ENCODE measurements around the gene MMP1. TPM values are rescaled to one million over a fixed set of nuclear protein-coding genes. Genes with fewer than 3 reads are reported as not detected.

Gene MMP1
- total and polyA plus RNA-seq, 12 donors, result 0.26 to 2.8 (median 0.32) TPM; not detected in 7

GRCh38 chr11:102776454-102776853 is 21.5 kb downstream of the MMP1 start:
- Histone ChIP-seq H3K4me3 (no peak overlapping the region), H3K36me3 (no peaks in the 10 kb centered on the region), H3K27me3 (peaks cover 0 to 16% (median 0%) of the 10 kb centered on the region in 7 donors), H3K4me1 (no peaks in the 10 kb centered on the region), H3K27ac (no peak overlapping the region), H3K9me3 (no peaks in the 10 kb centered on the region)
- no peak for TF ChIP-seq CTCF (IDR thresholded peaks at IDR 0.05)
- no peak for DNase-seq
- intact Hi-C loops (cut with DNase I), result no loop called here
- ATAC-seq, result no peak
- WGBS, 2 donors, result 88% methylated on average over 5 of the region's 5 CpGs

DNA sequence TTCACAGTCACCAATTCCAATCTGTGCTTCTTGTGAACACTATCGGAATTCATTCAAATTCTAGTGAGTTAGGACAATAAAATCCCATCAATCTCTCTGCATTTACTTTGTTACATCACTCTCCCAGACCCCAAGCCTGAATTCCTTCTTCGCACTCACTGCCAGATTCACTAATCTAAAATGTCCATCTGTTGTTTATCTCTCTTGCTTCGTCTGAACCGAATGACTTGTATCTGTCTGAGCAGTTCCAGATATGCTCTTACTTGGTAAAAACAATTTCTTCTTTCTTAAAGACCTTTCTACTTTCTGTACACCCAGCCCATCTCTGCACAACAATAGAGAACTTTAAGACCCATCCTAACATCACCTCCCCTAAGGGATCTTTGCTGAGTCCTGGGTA is 24.6 kb downstream of the MMP1 start:
- no peak for TF ChIP-seq CTCF (IDR thresholded peaks at IDR 0.05)
- 53 to 67% methylated on average over 4 of the region's 4 CpGs for WGBS, 2 donors
- ATAC-seq (no peak), DNase-seq (no peak)
- no peak overlapping the region for H3K27ac ChIP-seq
- no peaks in the 10 kb centered on the region for H3K9me3 ChIP-seq
- no peak overlapping the region for H3K4me3 ChIP-seq
- H3K36me3 ChIP-seq, result no peaks in the 10 kb centered on the region
- peaks cover 0 to 24% (median 0%) of the 10 kb centered on the region in 7 donors for H3K27me3 ChIP-seq
- no peaks in the 10 kb centered on the region for H3K4me1 ChIP-seq
- intact Hi-C loops (cut with DNase I), result no loop called here

DNA sequence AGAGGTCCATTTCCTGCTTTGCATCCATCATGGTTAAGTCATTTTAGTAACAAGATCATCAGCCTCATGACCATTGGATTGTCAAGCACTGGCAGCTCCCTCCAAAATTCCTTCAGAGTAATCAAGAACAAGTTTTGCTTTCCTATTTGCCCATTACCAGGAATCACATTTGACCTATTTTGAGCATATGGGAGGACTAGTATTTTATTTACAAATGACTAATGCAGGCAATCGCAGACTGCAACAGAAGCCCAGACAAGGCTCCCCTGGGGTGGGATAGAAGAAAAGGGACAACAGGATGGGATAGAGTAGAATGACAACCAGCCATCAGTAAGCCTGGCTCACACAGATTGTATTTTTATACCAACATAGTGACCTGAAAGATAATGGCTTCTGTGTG is 26.6 kb downstream of the MMP1 start:
- Histone ChIP-seq H3K27ac (no peak overlapping the region), H3K36me3 (no peaks in the 10 kb centered on the region), H3K27me3 (peaks cover 0 to 41% (median 0%) of the 10 kb centered on the region in 7 donors), H3K4me3 (no peak overlapping the region), H3K9me3 (no peaks in the 10 kb centered on the region), H3K4me1 (no peaks in the 10 kb centered on the region)
- ATAC-seq, result no peak
- no peak for DNase-seq
- intact Hi-C loops (cut with DNase I), result no loop called here
- WGBS, 2 donors, result 49 to 70% methylated on average over 1 of the region's 1 CpG
- TF ChIP-seq CTCF (IDR thresholded peaks at IDR 0.05), result no peak

DNA sequence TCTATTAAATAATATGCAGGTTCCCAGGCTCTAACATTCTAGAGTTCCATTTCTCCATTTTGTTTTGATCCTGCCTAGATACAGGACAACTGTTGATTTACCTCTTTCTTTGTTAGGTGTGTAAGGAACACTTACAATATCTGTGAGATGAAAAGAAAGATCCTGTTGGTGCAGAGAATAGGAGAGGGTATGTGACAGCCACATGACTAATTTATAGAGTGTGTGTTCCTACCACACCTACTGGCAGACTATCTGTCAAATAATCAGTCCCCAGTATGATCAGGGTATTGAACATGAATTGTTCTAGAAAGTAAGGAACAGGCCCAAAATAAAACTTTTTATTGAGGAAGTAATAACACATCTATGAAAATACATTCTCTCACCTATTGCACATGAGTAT is 27.8 kb downstream of the MMP1 start:
- ATAC-seq, result no peak
- Histone ChIP-seq H3K4me1 (no peaks in the 10 kb centered on the region), H3K9me3 (no peaks in the 10 kb centered on the region), H3K27ac (no peak overlapping the region), H3K27me3 (peaks cover 0 to 51% (median 0%) of the 10 kb centered on the region in 7 donors), H3K4me3 (no peak overlapping the region), H3K36me3 (no peaks in the 10 kb centered on the region)
- DNase-seq, result no peak
- intact Hi-C loops (cut with DNase I), result no loop called here
- no peak for TF ChIP-seq CTCF (IDR thresholded peaks at IDR 0.05)

DNA sequence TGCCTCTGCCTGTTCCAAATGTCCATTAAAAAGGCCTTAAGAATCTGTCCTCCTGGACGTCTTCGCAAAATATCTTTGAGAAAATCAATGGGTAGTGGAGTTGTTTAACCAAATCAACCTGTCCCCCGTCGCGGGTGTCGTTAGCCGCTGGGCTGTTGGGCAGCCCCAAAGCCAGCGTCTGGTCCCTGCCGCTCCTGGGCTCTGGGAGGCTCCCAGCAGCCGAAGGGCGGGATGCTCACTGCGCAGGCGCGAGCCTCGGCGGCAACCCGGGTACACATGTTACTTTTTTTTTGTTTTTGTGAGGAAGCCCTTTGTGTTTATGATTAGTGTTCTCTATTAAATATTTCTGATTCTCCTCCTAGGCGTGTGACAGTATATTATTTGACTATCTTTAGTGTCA is 30.2 kb downstream of the MMP1 start:
- Histone ChIP-seq H3K27me3 (peaks cover 0 to 66% (median 0%) of the 10 kb centered on the region in 7 donors), H3K27ac (no peak overlapping the region), H3K9me3 (no peaks in the 10 kb centered on the region), H3K4me3 (no peak overlapping the region), H3K36me3 (no peaks in the 10 kb centered on the region), H3K4me1 (no peaks in the 10 kb centered on the region)
- no peak for ATAC-seq
- WGBS, 2 donors, result 41 to 61% methylated on average over 18 of the region's 18 CpGs
- no peak for DNase-seq
- TF ChIP-seq CTCF (IDR thresholded peaks at IDR 0.05), result no peak
- intact Hi-C loops (cut with DNase I), result no loop called here

Measured in heart right ventricle (tissue), 16 donors.